ENCODE results near the gene RSPO4. TPM values are rescaled to one million over a fixed set of nuclear protein-coding genes. Genes with fewer than 3 reads are reported as not detected.

Gene RSPO4
- total RNA-seq, 6 experiments from 2014 or later, result not detected

- H3K36me3 Mint-ChIP-seq (ENCODE audit: low read depth), result no peaks in the 10 kb centered on the region
- DNase-seq, result peak; percentile 9
- no peaks in the 10 kb centered on the region for H3K4me1 Mint-ChIP-seq (ENCODE audit: low read depth)
- H3K4me3 Mint-ChIP-seq, result no peak overlapping the region
- H3K27ac Mint-ChIP-seq, result no peak overlapping the region
- H3K9me3 Mint-ChIP-seq, result no peaks in the 10 kb centered on the region
- peaks cover 27% of the 10 kb centered on the region for H3K27me3 Mint-ChIP-seq (ENCODE audit: insufficient read depth)
- TF ChIP-seq CTCF (IDR thresholded peaks at IDR 0.05), result peak; percentile 67
Measured at GRCh38 chr20:953742-954141, 48.4 kb downstream of the RSPO4 start.

- no peaks in the 10 kb centered on the region for H3K36me3 Mint-ChIP-seq (ENCODE audit: low read depth)
Measured at GRCh38 chr20:952196-952795, 49.8 kb downstream of the RSPO4 start.

GRCh38 chr20:951384-952169 is 50.5 kb downstream of the RSPO4 start:
- DNase-seq, result no peak
- no peaks in the 10 kb centered on the region for H3K9me3 Mint-ChIP-seq
- no peak for TF ChIP-seq CTCF (IDR thresholded peaks at IDR 0.05)
- H3K27ac Mint-ChIP-seq, result no peak overlapping the region
- peaks cover 26% of the 10 kb centered on the region for H3K27me3 Mint-ChIP-seq (ENCODE audit: insufficient read depth)
- H3K4me1 Mint-ChIP-seq (ENCODE audit: low read depth), result no peaks in the 10 kb centered on the region
- H3K4me3 Mint-ChIP-seq, result no peak overlapping the region
- H3K36me3 Mint-ChIP-seq (ENCODE audit: low read depth), result no peaks in the 10 kb centered on the region

More at GRCh38 chr20:952196-952795, 49.8 kb downstream of the RSPO4 start:
- Mint-ChIP-seq H3K4me3 (no peak overlapping the region), H3K27ac (no peak overlapping the region), H3K27me3 (ENCODE audit: insufficient read depth) (peaks cover 26% of the 10 kb centered on the region), H3K9me3 (no peaks in the 10 kb centered on the region), H3K4me1 (ENCODE audit: low read depth) (no peaks in the 10 kb centered on the region)
- no peak for DNase-seq
- no peak for TF ChIP-seq CTCF (IDR thresholded peaks at IDR 0.05)

GRCh38 chr20:949717-950116 is 52.4 kb downstream of the RSPO4 start:
- Mint-ChIP-seq H3K9me3 (no peaks in the 10 kb centered on the region), H3K36me3 (ENCODE audit: low read depth) (no peaks in the 10 kb centered on the region)
- no peak for DNase-seq

GRCh38 chr20:946826-947225 is 55.3 kb downstream of the RSPO4 start:
- TF ChIP-seq CTCF (IDR thresholded peaks at IDR 0.05), result no peak
- Mint-ChIP-seq H3K4me1 (ENCODE audit: low read depth) (no peaks in the 10 kb centered on the region), H3K36me3 (ENCODE audit: low read depth) (no peaks in the 10 kb centered on the region), H3K27ac (no peak overlapping the region), H3K27me3 (ENCODE audit: insufficient read depth) (peaks cover 30% of the 10 kb centered on the region), H3K4me3 (no peak overlapping the region), H3K9me3 (no peaks in the 10 kb centered on the region)
- no peak for DNase-seq

More at GRCh38 chr20:949717-950116, 52.4 kb downstream of the RSPO4 start:
- Mint-ChIP-seq H3K4me3 (no peak overlapping the region), H3K27ac (no peak overlapping the region), H3K4me1 (ENCODE audit: low read depth) (no peaks in the 10 kb centered on the region), H3K27me3 (ENCODE audit: insufficient read depth) (peaks cover 30% of the 10 kb centered on the region)
- no peak for TF ChIP-seq CTCF (IDR thresholded peaks at IDR 0.05)

Measured in HFFc6 (cell line).